HG03520 (cell line): Measurements from ENCODE around the gene ZNF397.

ENCODE experiments used
- ATAC-seq: cut with Tn5 transposase; IDR thresholded peaks from one replicate; pipeline ENCODE4 v1.9.1; 2021; ENCODE audit warnings: mild to moderate bottlenecking, moderate library complexity; ENCODE audit not compliant: unreplicated experiment

ZNF397 gene

DNA sequence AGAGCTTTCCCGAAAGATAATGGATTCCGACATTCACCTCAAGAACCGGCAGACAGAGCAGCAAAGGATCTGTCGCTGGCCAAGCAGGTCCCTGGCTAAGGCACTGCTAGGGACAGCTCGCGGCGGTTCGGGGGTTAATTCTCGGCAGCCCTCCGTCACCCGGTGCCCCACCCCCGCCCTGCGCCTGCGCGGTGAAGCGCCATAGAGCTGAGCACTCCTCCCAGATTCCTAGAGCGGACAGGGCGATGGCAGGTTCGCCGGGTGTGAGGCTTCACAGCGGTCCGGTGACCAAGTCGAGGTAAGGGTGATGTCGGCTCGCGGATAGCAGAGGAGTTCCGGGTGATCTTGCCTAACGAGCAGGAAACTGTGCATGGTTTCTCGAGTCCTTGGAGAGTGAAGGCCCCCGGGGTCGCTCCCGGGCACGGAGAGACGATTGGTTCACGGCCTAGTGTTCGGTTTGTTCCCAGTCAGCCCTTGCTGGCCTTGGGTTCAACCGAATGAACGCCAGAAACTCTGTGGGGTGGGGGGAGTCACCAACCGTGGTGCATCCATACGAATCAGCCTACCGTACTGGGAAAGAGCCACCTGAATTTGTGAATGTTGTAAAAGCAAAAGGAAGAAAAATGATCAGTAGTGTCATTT, 49.4 kb downstream of the ZNF397 start, which contains the start of gene ZSCAN30:
Gene ZSCAN30, minus strand, starts transcription at position 136 of the 642 bp plus-strand sequence. CDS start 25,877 bp downstream, outside the sequence.
- peak; percentile 89 for ATAC-seq

DNA sequence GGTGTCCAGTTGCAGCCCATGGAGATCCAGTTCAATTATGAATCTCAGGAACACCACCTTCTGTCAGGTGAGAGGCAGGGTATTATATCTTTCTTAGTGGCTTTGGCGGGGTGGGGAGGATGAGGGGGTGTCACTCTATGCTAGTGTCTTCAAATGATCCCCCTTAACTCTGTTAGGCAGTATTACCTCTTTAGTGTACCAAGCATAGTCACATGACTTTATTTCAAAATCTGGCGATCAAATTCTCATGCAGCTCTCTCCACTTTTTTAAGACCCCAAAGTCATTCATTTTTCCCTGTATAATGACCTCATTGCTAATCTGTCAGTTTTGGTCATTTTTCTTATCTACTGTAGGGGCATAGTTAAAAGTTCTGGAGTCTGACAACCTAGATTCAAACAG, 50.3 kb downstream of the ZNF397 start:
- no peak for ATAC-seq

DNA sequence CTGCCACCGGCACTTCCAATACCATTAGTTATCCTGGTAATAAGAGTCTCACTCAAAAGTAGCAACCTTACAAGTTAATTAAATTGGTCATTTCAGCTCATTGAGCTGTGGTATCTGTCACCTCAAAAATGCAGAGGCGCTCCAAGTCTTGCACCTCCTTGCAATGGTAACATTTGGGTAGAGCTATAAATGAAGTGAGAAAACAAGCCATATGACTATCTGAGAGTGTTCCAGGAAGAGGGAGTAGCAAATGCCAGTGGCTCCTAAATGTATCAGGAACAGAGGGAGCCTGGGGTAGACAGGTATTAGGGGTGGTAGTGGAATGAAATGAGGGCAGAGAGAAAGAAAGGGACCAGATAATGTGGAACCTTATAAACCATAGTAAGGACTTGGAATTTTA, 55.2 kb downstream of the ZNF397 start:
- ATAC-seq = no peak

DNA sequence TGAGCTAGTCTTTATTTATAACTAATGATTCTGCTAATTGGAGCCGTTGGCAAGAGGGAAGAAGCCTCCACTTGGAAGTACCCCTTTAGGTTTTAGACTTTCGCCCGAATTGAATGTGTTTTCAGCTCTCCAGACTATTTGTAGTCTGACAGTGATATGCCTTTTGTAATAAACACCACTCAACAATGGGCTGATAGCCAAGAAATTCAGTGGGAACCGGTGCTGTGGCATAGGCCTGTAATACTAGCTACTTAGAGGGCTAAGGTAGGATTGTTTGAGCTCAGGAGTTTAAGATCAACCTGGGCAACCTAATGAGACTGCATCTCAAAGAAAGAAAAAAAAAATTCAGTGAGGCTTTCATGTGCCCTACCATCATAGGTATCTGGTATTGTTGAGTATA, 62.8 kb downstream of the ZNF397 start:
- no peak for ATAC-seq

DNA sequence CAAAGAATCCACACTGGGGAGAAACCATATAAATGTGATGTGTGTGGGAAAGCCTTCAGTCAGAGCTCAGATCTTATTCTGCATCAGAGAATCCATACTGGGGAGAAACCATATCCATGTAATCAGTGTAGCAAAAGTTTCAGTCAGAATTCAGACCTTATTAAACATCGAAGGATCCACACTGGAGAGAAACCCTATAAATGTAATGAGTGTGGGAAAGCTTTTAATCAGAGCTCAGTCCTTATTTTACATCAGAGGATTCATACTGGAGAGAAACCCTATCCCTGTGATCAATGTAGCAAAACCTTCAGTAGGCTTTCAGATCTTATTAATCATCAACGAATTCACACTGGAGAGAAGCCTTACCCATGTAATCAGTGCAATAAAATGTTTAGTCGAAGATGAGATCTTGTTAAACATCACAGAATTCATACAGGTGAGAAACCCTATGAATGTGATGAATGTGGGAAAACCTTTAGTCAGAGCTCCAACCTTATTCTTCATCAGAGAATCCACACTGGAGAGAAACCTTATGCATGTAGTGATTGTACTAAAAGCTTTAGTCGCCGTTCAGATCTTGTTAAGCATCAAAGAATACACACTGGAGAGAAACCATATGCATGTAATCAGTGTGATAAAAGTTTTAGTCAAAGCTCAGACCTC, 65.9 kb downstream of the ZNF397 start:
- ATAC-seq = no peak
